ENCODE data around the gene RAP2B. TPM values are rescaled to one million over a fixed set of nuclear protein-coding genes. Genes with fewer than 3 reads are reported as not detected.

RAP2B gene
- total RNA-seq = 12.3 and 12.5 TPM in 2 replicates

GRCh38 chr3:153161714-153162512 is at the start of gene RAP2B:
Gene RAP2B, plus strand, starts transcription at chr3:153162226. Its CDS starts 468 bp downstream, at chr3:153162694.

